CD14-positive monocyte (primary cell): ENCODE results near the gene THSD1. TPM values are rescaled to one million over a fixed set of nuclear protein-coding genes. Genes with fewer than 3 reads are reported as not detected.
A peak's percentile ranks its signal among the peaks of the same experiment; 100 is the strongest.

Experiments
- DNase-seq, 3 donors: peaks; one replicate each; pipeline ENCODE4 v3.0.0-alpha.2; 2011 to 2022
- H2AFZ ChIP-seq: 2 replicates; pipeline ENCODE4 v1.6.0; 2012; ENCODE audit warnings: mild to moderate bottlenecking, low read depth, low read length, inconsistent platforms; ENCODE audit not compliant: insufficient read depth, poor library complexity, severe bottlenecking
- H3K27ac ChIP-seq, 2 donors: 1 replicate in 1 of 2; 2 replicates in 1 of 2; pipeline ENCODE4 v1.5.1; 2012 to 2013; ENCODE audit warnings: low read length in 2 of 2, control low read depth in 1 of 2, inconsistent platforms in 1 of 2, low read depth in 1 of 2, mild to moderate bottlenecking in 1 of 2
- H3K27me3 ChIP-seq, 2 donors: one replicate each; pipeline versions ENCODE4 v1.6.0 to v1.6.1; 2011 to 2013; ENCODE audit warnings: low read length in 2 of 2; ENCODE audit not compliant: control insufficient read depth in 2 of 2, insufficient read depth in 2 of 2
- H3K36me3 ChIP-seq, 2 donors: replicated peaks in 1 of 2; 1 replicate in 1 of 2; 2 replicates in 1 of 2; pipeline versions ENCODE4 v1.5.1 to v1.6.1; 2012 to 2013; ENCODE audit warnings: low read length in 2 of 2, control low read depth in 1 of 2, inconsistent platforms in 1 of 2, mild to moderate bottlenecking in 1 of 2; ENCODE audit not compliant: insufficient read depth in 2 of 2, control insufficient read depth in 1 of 2
- H3K4me1 ChIP-seq, 2 donors: 1 replicate in 1 of 2; 2 replicates in 1 of 2; pipeline versions ENCODE4 v1.5.1 to v1.6.1; 2012 to 2013; ENCODE audit warnings: low read length in 2 of 2, control low read depth in 1 of 2, inconsistent platforms in 1 of 2, mild to moderate bottlenecking in 1 of 2, moderate library complexity in 1 of 2; ENCODE audit not compliant: insufficient read depth in 2 of 2, control insufficient read depth in 1 of 2
- H3K4me2 ChIP-seq: replicated peaks from 2 replicates; pipeline ENCODE3; 2012; ENCODE audit warnings: low read length, moderate library complexity, mild to moderate bottlenecking; ENCODE audit not compliant: poor library complexity, severe bottlenecking; ENCODE audit errors: extremely low read depth
- H3K4me3 ChIP-seq, 3 experiments: fragments of 200-600 bp in 1 of 3; sonication (generic) in 1 of 3; replicated peaks in 1 of 3; 1 replicate in 2 of 3; 2 replicates in 1 of 3; pipeline ENCODE4 v1.5.1; 2011 to 2013; ENCODE audit warnings: low read length in 3 of 3, mild to moderate bottlenecking in 3 of 3, control low read depth in 2 of 3, low read depth in 2 of 3, inconsistent platforms in 1 of 3, moderate library complexity in 1 of 3
- H3K79me2 ChIP-seq: 2 replicates; pipeline ENCODE4 v1.6.0; 2012; ENCODE audit warnings: mild to moderate bottlenecking, control low read depth, inconsistent platforms, low read length, moderate library complexity; ENCODE audit not compliant: insufficient read depth
- H3K9ac ChIP-seq: 2 replicates; pipeline ENCODE4 v1.6.0; 2017; ENCODE audit warnings: low read length, mild to moderate bottlenecking; ENCODE audit not compliant: insufficient read depth, poor library complexity, severe bottlenecking
- H3K9me3 ChIP-seq, 2 donors: replicated peaks in 1 of 2; 1 replicate in 1 of 2; 2 replicates in 1 of 2; pipeline versions ENCODE4 v1.5.1 to v1.6.1; 2012 to 2013; ENCODE audit warnings: low read length in 2 of 2, control low read depth in 1 of 2; ENCODE audit not compliant: control insufficient read depth in 1 of 2, insufficient read depth in 1 of 2
- H4K20me1 ChIP-seq: 2 replicates; pipeline ENCODE4 v1.6.0; 2012; ENCODE audit warnings: mild to moderate bottlenecking, low read length, control low read depth, moderate library complexity; ENCODE audit not compliant: insufficient read depth
- H3K27ac Mint-ChIP-seq, 7 donors: one replicate each; pipeline ENCODE4 v1.8.0; 2020; ENCODE audit warnings: mild to moderate bottlenecking in 7 of 7, mixed read lengths in 7 of 7, moderate library complexity in 6 of 7, inconsistent platforms in 2 of 7
- H3K27me3 Mint-ChIP-seq, 3 donors: one replicate each; pipeline ENCODE4 v1.8.0; 2021 to 2022; ENCODE audit warnings: low read depth in 3 of 3, mild to moderate bottlenecking in 3 of 3, mixed read lengths in 3 of 3, moderate library complexity in 3 of 3, inconsistent platforms in 1 of 3
- H3K36me3 Mint-ChIP-seq, 2 donors: one replicate each; pipeline ENCODE4 v1.8.0; 2020; ENCODE audit warnings: mixed read lengths in 2 of 2, inconsistent platforms in 1 of 2, mild to moderate bottlenecking in 1 of 2
- H3K4me1 Mint-ChIP-seq: one replicate; pipeline ENCODE4 v1.8.0; 2020; ENCODE audit warnings: mild to moderate bottlenecking, mixed read lengths
- H3K4me3 Mint-ChIP-seq, 2 donors: one replicate each; pipeline ENCODE4 v1.8.0; 2020; ENCODE audit warnings: mild to moderate bottlenecking in 2 of 2, mixed read lengths in 2 of 2, moderate library complexity in 1 of 2
- H3K9me3 Mint-ChIP-seq, 7 donors: one replicate each; pipeline ENCODE4 v1.8.0; 2020 to 2022; ENCODE audit warnings: mixed read lengths in 7 of 7, mild to moderate bottlenecking in 6 of 7, moderate library complexity in 6 of 7, inconsistent platforms in 2 of 7
- CTCF ChIP-seq: fragments of 200-600 bp; IDR thresholded peaks from one replicate; pipeline ENCODE4 v1.8.0; 2022; ENCODE audit warnings: antibody characterized with exemption, mild to moderate bottlenecking
- WGBS: methylation state at CpG from one replicate; pipeline ENCODE4 v1.1.5; 2013; ENCODE audit warnings: missing lambda C conversion rate; ENCODE audit not compliant: insufficient coverage; 5-methylcytosine and 5-hydroxymethylcytosine counted together
- intact Hi-C, 2 donors: fragments of 100-400 bp; cut with micrococcal nuclease; formaldehyde crosslinking; loops; one replicate each; pipeline versions ENCODE4 v1.15.0 to v1.15.1; 2023
- polyA plus RNA-seq, 3 donors: library from polyadenylated mRNA; depleted of rRNA in 1 of 3; unstranded in 2 of 3; stranded (reverse) in 1 of 3; fragments of 300-500 nt in 2 of 3; fragments of >200 nt in 1 of 3; fragmentation: Illumina TruSeq in 2 of 3; gene quantifications; 1 replicate in 2 of 3; 2 replicates in 1 of 3; pipeline ENCODE4 v1.2.3, GENCODE V29; 2012 to 2021

THSD1 gene
- polyA plus RNA-seq, 3 donors: 0.52 TPM; not detected in 2

- no peaks in the 10 kb centered on the region for H3K27me3 ChIP-seq
- Mint-ChIP-seq H3K9me3 (peaks cover 0 to 17% (median 6%) of the 10 kb centered on the region in 7 donors), H3K4me1 (no peaks in the 10 kb centered on the region), H3K27ac (no peak overlapping the region), H3K27me3 (peaks cover 0 to 6% (median 3%) of the 10 kb centered on the region in 3 donors), H3K36me3 (no peaks in the 10 kb centered on the region), H3K4me3 (no peak overlapping the region)
- 50% methylated on average over 2 of the region's 6 CpGs for WGBS
- H3K4me3 ChIP-seq: no peak overlapping the region
- H3K4me2 ChIP-seq: no peak overlapping the region
- H3K9ac ChIP-seq: no peak overlapping the region
- no peaks in the 10 kb centered on the region for H3K36me3 ChIP-seq
- H3K9me3 ChIP-seq: peaks cover 0 to 7% of the 10 kb centered on the region in 2 donors
- no peaks in the 10 kb centered on the region for H3K4me1 ChIP-seq
- no peak for TF ChIP-seq CTCF
- DNase-seq: peak in 1 of 3 donors; percentile 19
- no peak overlapping the region for H2AFZ ChIP-seq
- H3K27ac ChIP-seq: no peak overlapping the region
- H4K20me1 ChIP-seq: no peaks in the 10 kb centered on the region
- H3K79me2 ChIP-seq: no peaks in the 10 kb centered on the region
- intact Hi-C loops: loop anchor here in 1 of 2 donors (10.0 kb wide), 1 partner anchor 106 kb away; the partner anchor contains the start of genes CKAP2 and VPS36
These were observed 56.8 kb downstream of the THSD1 start for GRCh38 chr13:52348983-52349780.

GRCh38 chr13:52348071-52348470 is 57.9 kb downstream of the THSD1 start:
- Histone ChIP-seq H3K27me3 (no peaks in the 10 kb centered on the region), H3K36me3 (no peaks in the 10 kb centered on the region), H3K79me2 (no peaks in the 10 kb centered on the region), H3K4me1 (no peaks in the 10 kb centered on the region), H3K9me3 (peaks cover 0 to 7% of the 10 kb centered on the region in 2 donors), H3K9ac (no peak overlapping the region), H2AFZ (no peak overlapping the region), H4K20me1 (no peaks in the 10 kb centered on the region), H3K4me3 (no peak overlapping the region), H3K4me2 (no peak overlapping the region), H3K27ac (no peak overlapping the region)
- H3K36me3 Mint-ChIP-seq: no peaks in the 10 kb centered on the region
- H3K27me3 Mint-ChIP-seq: peaks cover 0 to 6% (median 2%) of the 10 kb centered on the region in 3 donors
- intact Hi-C loops: loop anchor here in 1 of 2 donors (10.0 kb wide), 1 partner anchor 107 kb away; the partner anchor contains the start of genes CKAP2 and VPS36
- H3K4me1 Mint-ChIP-seq: peaks cover 3% of the 10 kb centered on the region
- DNase-seq: no peak
- no peak for TF ChIP-seq CTCF
- no peak overlapping the region for H3K4me3 Mint-ChIP-seq
- no peak overlapping the region for H3K27ac Mint-ChIP-seq
- WGBS: 89% methylated on average over 3 of the region's 5 CpGs
- H3K9me3 Mint-ChIP-seq: peaks cover 0 to 17% (median 6%) of the 10 kb centered on the region in 7 donors
